ENCODE data around the gene NCAPD2.

GRCh38 chr12:6549684-6550151 is 55.8 kb downstream of the NCAPD2 start:
- TF ChIP-seq ZNF426 (tag by site-specific recombination; IDR thresholded peaks at IDR 0.05) (no peak), ZNF146 (tag by site-specific recombination; IDR thresholded peaks at IDR 0.05) (no peak), ZNF280D (tag by site-specific recombination; IDR thresholded peaks at IDR 0.05) (no peak), ZIC2 (tag by site-specific recombination; IDR thresholded peaks at IDR 0.05) (no peak), CTCF (tag by site-specific recombination; IDR thresholded peaks at IDR 0.05) (no peak), ZNF561 (tag by site-specific recombination; IDR thresholded peaks at IDR 0.05; ENCODE audit: borderline replicate concordance) (no peak), ZNF274 (IDR thresholded peaks at IDR 0.05; ENCODE audit: low read length) (no peak), ZNF274 (tag by site-specific recombination; IDR thresholded peaks at IDR 0.05; ENCODE audit: borderline replicate concordance) (no peak), YY1 (tag by site-specific recombination; IDR thresholded peaks at IDR 0.05) (no peak), PATZ1 (tag by site-specific recombination; IDR thresholded peaks at IDR 0.05) (no peak)
